ENCODE results near the gene RDH16. TPM values are rescaled to one million over a fixed set of nuclear protein-coding genes. Genes with fewer than 3 reads are reported as not detected.

Gene RDH16
- total RNA-seq, 1 donor = 0.09 TPM

GRCh38 chr12:57000393-57000792 lies 43.0 kb upstream of the RDH16 start:
- TF ChIP-seq CTCF (IDR thresholded peaks at IDR 0.05; ENCODE audit: insufficient read depth, low read length) = no peak

GRCh38 chr12:56999456-56999855 lies 42.0 kb upstream of the RDH16 start:
- DNase-seq (ENCODE audit: low read depth) = no peak
- TF ChIP-seq CTCF (IDR thresholded peaks at IDR 0.05; ENCODE audit: insufficient read depth, low read length) = no peak
- no peak overlapping the region for H3K4me3 ChIP-seq (ENCODE audit: low read depth, low read length)

More at GRCh38 chr12:57000393-57000792, 43.0 kb upstream of the RDH16 start:
- DNase-seq (ENCODE audit: low read depth) = no peak
- no peak overlapping the region for H3K4me3 ChIP-seq (ENCODE audit: low read depth, low read length)

GRCh38 chr12:56998981-56999380 lies 41.6 kb upstream of the RDH16 start:
- TF ChIP-seq CTCF (IDR thresholded peaks at IDR 0.05; ENCODE audit: insufficient read depth, low read length) = no peak
- no peak for DNase-seq (ENCODE audit: low read depth)
- H3K4me3 ChIP-seq (ENCODE audit: low read depth, low read length) = no peak overlapping the region

- no peak for TF ChIP-seq CTCF (IDR thresholded peaks at IDR 0.05; ENCODE audit: insufficient read depth, low read length)
- H3K4me3 ChIP-seq (ENCODE audit: low read depth, low read length) = no peak overlapping the region
- no peak for DNase-seq (ENCODE audit: low read depth)
Observed at GRCh38 chr12:56998316-56998715, 40.9 kb upstream of the RDH16 start.

- DNase-seq (ENCODE audit: low read depth) = no peak
- no peak overlapping the region for H3K4me3 ChIP-seq (ENCODE audit: low read depth, low read length)
- TF ChIP-seq CTCF (IDR thresholded peaks at IDR 0.05; ENCODE audit: insufficient read depth, low read length) = no peak
Observed at GRCh38 chr12:56996793-56997545, 39.6 kb upstream of the RDH16 start.

- no peak overlapping the region for H3K4me3 ChIP-seq (ENCODE audit: low read depth, low read length)
- TF ChIP-seq CTCF (IDR thresholded peaks at IDR 0.05; ENCODE audit: insufficient read depth, low read length) = no peak
- DNase-seq (ENCODE audit: low read depth) = no peak
Observed at GRCh38 chr12:56995930-56996496, 38.6 kb upstream of the RDH16 start.

Data from fibroblast of the aortic adventitia (primary cell).